Measurements from ENCODE around the gene HERC4.
"Not testable (repeated sequence)": the region's sequence is repeated elsewhere in the genome, so short reads cannot be mapped to it uniquely, and the experiment has no call there.

Gene HERC4

DNA sequence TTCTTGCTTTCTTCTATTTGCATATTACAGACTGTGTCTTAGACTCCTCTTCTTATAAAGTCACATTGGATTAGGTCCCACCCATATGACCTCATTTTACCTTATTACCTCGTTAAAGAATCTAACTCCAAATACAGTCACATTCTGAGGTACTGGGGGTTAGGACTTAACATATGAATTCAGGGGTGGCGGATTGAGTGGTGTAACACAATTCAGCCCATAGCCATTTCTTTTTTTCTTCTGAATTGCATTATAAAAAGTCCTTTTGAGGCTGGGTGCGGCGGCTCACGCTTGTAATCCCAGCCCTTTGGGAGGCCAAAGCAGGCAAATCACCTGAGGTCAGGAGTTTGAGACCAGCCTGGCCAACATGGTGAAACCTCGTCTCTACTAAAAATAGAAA lies 6.8 kb upstream of the HERC4 start:
- no peaks in the 10 kb centered on the region for H3K36me3 Mint-ChIP-seq
- no peak overlapping the region for H3K27ac Mint-ChIP-seq
- H3K4me3 Mint-ChIP-seq, result no peak overlapping the region
- ATAC-seq, result no peak
- H3K4me1 Mint-ChIP-seq, result no peaks in the 10 kb centered on the region
- no peaks in the 10 kb centered on the region for H3K9me3 Mint-ChIP-seq
- H3K27me3 Mint-ChIP-seq, result no peaks in the 10 kb centered on the region

DNA sequence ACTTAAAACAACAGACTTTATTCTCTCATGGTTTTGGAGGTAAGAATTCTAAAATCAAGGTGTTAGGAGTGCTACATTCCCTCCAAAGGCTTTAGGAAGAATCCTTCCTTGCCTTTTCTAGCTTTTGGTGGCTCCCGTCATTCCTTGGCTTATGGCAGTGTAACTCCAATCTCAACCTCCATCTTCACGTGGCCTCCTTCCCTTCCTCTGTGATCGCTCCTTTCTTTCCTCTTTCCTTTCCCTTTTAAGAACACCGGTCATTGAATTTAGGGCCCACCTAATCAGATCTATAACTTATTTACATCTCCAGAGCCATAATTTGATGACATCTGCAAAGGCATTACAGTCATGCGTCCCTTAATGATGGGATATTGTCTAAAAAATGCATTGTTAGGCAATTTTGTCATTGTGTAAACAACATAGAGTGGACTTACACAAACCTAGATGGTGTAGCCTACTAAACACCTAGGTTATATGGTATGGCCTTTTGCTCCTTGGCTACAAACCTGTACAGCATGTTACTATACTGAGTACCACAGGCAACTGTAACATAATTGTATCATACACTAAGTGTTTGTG lies 5.9 kb upstream of the HERC4 start:
- Mint-ChIP-seq H3K27ac (no peak overlapping the region), H3K4me3 (no peak overlapping the region), H3K4me1 (no peaks in the 10 kb centered on the region), H3K36me3 (no peaks in the 10 kb centered on the region), H3K27me3 (no peaks in the 10 kb centered on the region), H3K9me3 (no peaks in the 10 kb centered on the region)
- no peak for ATAC-seq

DNA sequence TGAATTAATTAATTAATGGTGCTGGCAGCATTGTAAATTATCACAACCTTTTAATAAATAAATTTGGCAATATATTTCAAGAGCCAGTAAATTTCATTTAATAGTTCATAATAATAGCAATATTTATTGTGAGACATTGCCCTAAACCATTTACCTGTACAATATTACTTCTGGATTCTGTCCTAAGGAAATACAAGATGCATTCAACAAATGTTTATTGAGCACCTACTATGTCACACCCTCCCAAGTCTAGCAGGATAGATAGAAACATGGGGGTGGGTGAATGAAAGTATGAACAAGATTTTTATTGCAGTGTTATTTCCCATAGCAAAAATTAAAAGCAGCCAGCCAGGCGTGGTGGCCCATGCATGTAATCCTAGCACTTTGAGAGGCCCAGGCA lies 4.4 kb upstream of the HERC4 start:
- H3K27me3 Mint-ChIP-seq, result no peaks in the 10 kb centered on the region
- no peak for ATAC-seq
- no peaks in the 10 kb centered on the region for H3K36me3 Mint-ChIP-seq
- no peaks in the 10 kb centered on the region for H3K4me1 Mint-ChIP-seq
- H3K4me3 Mint-ChIP-seq, result no peak overlapping the region
- no peak overlapping the region for H3K27ac Mint-ChIP-seq
- H3K9me3 Mint-ChIP-seq, result no peaks in the 10 kb centered on the region

DNA sequence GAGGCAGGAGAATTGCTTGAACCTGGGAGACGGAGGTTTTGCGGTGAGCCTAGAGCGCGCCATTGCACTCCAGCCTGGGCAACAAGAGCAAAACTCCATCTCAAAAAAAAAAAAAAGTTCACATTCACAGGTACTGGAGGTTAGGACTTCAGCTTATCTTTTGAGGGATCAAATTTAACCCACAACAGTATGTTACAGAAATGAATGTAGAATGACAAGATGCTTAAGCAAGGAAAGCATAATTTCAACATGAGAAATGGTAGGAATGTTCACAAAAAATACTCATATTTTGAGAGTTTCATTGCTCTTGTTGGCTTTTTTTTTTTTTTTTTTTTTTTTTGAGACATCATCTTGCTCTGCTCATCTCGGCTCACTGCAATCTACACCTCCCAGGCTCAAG lies 1.9 kb upstream of the HERC4 start:
- Mint-ChIP-seq H3K36me3 (no peaks in the 10 kb centered on the region), H3K27ac (no peak overlapping the region), H3K4me1 (peaks cover 14% of the 10 kb centered on the region), H3K4me3 (no peak overlapping the region), H3K9me3 (no peaks in the 10 kb centered on the region), H3K27me3 (no peaks in the 10 kb centered on the region)
- ATAC-seq, result no peak

DNA sequence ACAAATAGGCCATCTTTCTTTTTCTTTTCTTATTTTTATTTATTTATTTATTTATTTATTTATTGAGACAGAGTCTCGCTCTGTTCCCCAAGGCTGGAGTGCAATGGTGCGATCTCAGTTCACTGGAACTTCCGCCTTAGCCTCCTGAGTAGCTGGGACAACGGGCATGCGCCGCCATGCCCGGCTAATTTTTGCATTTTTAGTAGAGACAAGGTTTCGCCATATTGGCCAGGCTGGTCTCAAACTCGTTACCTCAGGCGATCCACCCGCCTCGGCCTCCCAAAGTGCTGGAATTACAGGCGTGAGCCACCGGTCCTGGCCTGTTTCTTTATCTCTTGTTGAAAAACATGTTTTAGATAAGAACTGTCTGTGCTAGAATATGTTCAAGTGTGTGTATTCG lies 998 bp upstream of the HERC4 start:
- H3K4me1 Mint-ChIP-seq, result peaks cover 20% of the 10 kb centered on the region
- not testable (repeated sequence) for H3K27ac Mint-ChIP-seq, H3K4me3 Mint-ChIP-seq, H3K27me3 Mint-ChIP-seq, H3K36me3 Mint-ChIP-seq, ATAC-seq, H3K9me3 Mint-ChIP-seq

DNA sequence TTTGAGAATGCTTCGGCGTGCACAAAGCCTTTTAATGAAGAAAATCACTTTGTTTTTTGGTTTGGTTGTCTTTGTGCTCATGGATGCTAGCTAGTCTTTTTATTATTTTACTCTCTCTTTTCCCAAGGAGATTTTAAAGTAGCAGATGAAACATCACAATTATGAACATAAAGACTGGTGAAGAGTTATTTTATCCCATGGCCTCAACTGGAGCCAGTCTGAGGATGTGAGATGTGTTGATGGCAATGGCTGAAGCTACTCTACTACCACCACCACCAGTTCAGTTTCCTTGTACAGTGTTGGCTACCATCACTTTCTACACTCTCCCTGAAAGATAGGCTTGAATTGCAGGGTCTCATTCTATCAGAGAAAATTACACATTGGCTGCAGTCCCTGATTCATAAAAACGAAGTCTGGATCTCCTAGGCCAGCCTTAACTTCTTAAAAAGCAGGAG lies 494 bp upstream of the HERC4 start:
- Mint-ChIP-seq H3K4me1 (peaks cover 25% of the 10 kb centered on the region), H3K9me3 (no peaks in the 10 kb centered on the region)

DNA sequence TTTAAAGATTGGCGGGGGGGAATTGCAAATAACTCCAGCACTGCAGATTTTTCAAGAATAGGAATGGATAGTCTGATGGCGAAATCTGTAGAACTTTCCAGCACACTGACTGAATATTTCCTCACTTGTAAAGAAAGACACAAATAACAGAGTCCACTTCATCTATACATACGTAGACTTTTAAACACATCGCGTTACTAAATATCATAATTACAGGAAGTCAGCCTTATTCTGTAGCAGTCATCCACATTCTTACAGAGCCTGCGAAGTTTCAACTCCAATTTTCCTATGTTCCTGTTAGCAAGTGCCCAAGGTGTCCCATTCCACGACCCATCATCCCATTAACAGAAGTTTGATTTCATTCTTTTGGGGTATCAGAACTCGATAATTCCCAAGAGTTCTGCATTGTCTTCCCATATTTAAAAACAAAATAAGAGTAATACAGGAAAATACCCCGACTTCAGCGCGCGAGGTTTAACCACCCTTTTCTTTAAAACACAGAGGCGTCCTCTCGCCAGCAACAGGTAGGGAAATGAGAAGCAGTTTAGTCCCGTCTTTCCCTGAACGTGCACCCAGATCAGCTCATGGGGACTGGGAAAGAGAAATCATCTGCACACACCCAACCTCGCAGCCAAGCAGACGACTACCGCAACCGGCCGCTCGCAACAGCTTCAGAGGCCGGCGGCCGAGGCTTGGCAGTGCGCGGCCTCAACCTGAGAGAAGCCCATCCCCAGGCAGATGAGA lies 880 bp downstream of the HERC4 start:
- ATAC-seq, result no peak
- peak overlapping the region; percentile 97 for H3K4me3 Mint-ChIP-seq
- no peaks in the 10 kb centered on the region for H3K27me3 Mint-ChIP-seq
- peak overlapping the region; percentile 96 for H3K27ac Mint-ChIP-seq
- H3K4me1 Mint-ChIP-seq, result peaks cover 26% of the 10 kb centered on the region
- no peaks in the 10 kb centered on the region for H3K9me3 Mint-ChIP-seq
- H3K36me3 Mint-ChIP-seq, result peaks cover 7% of the 10 kb centered on the region

More for the DNA sequence above, 494 bp upstream of the HERC4 start:
- no peak for ATAC-seq
- peak overlapping the region; percentile 96 for H3K27ac Mint-ChIP-seq
- H3K27me3 Mint-ChIP-seq, result no peaks in the 10 kb centered on the region
- peak overlapping the region; percentile 97 for H3K4me3 Mint-ChIP-seq
- H3K36me3 Mint-ChIP-seq, result peaks cover 6% of the 10 kb centered on the region

DNA sequence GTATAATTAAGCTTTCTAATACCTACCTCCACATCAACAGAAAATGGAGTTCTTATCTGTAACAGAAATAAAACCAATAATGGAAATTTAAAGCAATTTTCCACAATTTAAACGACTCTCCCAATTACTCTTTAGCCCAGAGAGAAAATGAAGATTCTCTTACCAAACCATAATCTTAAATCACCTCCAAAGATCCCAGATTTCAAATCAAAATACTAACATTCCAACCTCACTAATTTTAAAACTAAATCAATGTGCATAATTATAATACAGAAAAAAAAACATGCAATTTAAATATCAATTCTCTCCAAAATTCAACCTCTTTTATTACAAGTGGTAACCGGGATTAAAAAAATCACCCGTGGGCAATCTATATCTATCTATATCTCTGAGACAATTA lies 1.5 kb downstream of the HERC4 start:
- peak overlapping the region; percentile 97 for H3K4me3 Mint-ChIP-seq
- H3K27ac Mint-ChIP-seq, result peak overlapping the region; percentile 96
- no peaks in the 10 kb centered on the region for H3K9me3 Mint-ChIP-seq

DNA sequence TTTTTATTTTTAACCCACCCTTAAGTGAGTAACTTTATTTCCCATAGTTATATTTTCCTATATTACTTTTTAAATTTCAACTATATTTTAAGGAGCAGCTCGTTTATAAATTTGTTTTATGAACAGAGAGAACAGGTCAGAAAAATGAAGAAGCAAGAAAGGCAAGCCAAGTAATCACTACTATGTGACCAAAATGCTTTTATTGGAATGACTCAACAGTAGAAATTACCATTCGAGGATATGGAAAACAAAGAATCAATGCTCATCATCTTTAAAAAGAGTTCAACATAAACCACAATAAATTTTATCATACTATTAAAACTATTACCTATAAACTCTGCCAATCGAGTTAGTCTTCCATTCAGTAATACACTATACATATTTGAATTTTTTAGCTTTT lies 7.6 kb downstream of the HERC4 start:
- Mint-ChIP-seq H3K36me3 (peaks cover 13% of the 10 kb centered on the region), H3K4me3 (no peak overlapping the region), H3K4me1 (peaks cover 19% of the 10 kb centered on the region), H3K9me3 (no peaks in the 10 kb centered on the region), H3K27ac (peak overlapping the region; percentile 24), H3K27me3 (no peaks in the 10 kb centered on the region)
- no peak for ATAC-seq

More for the DNA sequence above, 1.5 kb downstream of the HERC4 start:
- ATAC-seq, result no peak
- H3K27me3 Mint-ChIP-seq, result no peaks in the 10 kb centered on the region
- H3K36me3 Mint-ChIP-seq, result peaks cover 7% of the 10 kb centered on the region
- H3K4me1 Mint-ChIP-seq, result peaks cover 26% of the 10 kb centered on the region

DNA sequence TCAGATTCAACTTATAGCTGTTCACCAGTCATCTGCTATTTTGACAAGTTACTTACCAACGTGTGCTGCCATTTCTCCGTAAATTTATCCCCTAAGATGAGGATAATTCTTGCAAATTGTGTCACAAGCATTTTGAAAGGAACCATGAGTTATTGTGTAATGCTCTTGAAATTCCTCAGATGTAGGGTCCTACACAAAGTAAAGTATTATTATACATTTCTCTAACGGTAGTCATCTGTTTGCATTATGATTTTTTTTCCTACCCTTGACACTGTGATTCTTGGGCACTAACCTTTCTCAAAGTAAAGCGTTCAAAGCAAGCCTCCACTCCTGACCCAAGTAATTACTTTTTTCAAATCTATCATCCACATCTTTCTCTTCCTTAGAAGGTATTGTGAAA lies 8.1 kb downstream of the HERC4 start:
- Mint-ChIP-seq H3K9me3 (no peaks in the 10 kb centered on the region), H3K27me3 (no peaks in the 10 kb centered on the region), H3K4me3 (no peak overlapping the region), H3K4me1 (peaks cover 19% of the 10 kb centered on the region), H3K36me3 (peaks cover 17% of the 10 kb centered on the region), H3K27ac (peak overlapping the region; percentile 24)
- ATAC-seq, result no peak

DNA sequence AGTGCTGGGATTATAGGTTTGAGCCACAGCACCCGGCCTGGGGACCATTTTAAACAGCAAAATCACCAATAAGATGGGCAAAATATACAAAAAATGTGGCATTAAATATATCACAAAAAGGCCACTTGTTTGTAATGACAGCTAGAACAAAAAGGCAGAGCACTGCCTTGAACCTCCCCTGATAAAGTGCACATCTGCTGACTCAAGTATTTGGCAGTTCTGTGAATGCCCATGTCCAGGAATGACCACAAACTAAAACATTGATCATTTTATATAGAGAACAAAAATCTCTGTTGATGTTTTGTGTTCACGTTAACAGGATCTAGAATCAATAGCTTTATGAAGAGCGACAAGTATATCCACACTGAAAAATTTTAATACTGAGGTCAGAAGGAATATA lies 21.5 kb downstream of the HERC4 start:
- H3K4me1 Mint-ChIP-seq, result peaks cover 24% of the 10 kb centered on the region
- no peak overlapping the region for H3K4me3 Mint-ChIP-seq
- H3K27me3 Mint-ChIP-seq, result no peaks in the 10 kb centered on the region
- no peak for ATAC-seq
- H3K36me3 Mint-ChIP-seq, result peaks cover 28% of the 10 kb centered on the region
- H3K27ac Mint-ChIP-seq, result no peak overlapping the region
- H3K9me3 Mint-ChIP-seq, result no peaks in the 10 kb centered on the region

DNA sequence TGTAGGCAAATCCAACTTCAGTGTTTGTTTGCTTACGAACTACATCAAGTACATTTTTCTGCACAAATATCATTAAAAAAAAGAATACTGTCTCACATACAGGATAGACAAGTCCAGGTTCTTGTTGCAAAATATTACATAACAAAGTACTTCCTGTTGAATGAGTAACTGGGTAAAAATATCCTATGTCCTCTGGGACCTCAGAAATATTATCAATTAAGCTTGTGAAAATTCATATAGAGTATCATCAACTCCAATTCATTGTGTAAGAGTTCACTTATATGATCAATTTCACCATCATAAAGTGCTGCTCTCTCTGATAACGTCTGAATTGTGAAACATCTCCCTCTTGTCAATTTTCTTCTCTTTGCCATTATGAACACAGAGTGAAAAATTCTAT lies 22.6 kb downstream of the HERC4 start:
- peaks cover 34% of the 10 kb centered on the region for H3K4me1 Mint-ChIP-seq
- ATAC-seq, result no peak
- H3K27me3 Mint-ChIP-seq, result no peaks in the 10 kb centered on the region
- H3K27ac Mint-ChIP-seq, result no peak overlapping the region
- H3K36me3 Mint-ChIP-seq, result peaks cover 31% of the 10 kb centered on the region
- no peaks in the 10 kb centered on the region for H3K9me3 Mint-ChIP-seq
- H3K4me3 Mint-ChIP-seq, result no peak overlapping the region

DNA sequence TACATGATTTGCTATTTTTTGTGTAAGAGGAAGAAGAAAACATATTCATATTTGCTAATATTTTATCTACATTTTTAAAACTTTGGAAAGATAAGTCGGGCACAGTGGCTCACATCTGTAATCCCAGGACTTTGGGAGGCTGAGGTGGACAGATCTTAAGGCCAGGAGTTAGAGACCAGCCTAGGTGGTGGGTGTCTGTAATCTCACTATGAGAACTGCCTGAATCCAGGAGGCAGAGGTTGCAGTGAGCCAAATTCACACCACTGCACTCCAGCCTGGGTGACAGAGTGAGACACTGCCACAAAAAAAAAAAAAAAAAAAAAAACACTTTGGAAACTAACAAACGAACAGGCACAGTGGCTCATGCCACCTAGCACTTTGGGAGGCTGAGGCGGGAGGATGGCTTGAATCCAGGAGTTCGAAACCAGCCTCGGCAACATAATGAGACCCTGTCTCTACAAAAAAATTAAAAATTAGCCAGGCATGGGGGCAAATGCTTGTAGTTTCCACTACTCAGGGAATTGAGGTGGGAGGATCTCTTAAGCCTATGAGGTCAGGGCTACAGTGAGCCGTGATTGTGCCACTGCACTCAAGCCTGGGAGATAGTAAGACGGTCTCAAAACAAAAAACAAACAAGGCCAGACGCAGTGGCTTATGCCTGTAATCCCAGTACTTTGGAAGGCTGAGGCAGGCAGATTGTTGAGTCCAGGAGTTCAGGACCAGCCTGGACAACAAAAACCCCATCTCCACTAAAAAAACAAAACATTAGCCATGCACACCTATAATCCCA lies 25.6 kb downstream of the HERC4 start:
- H3K4me3 Mint-ChIP-seq, result no peak overlapping the region
- peaks cover 54% of the 10 kb centered on the region for H3K4me1 Mint-ChIP-seq
- no peaks in the 10 kb centered on the region for H3K27me3 Mint-ChIP-seq
- H3K27ac Mint-ChIP-seq, result no peak overlapping the region
- no peaks in the 10 kb centered on the region for H3K9me3 Mint-ChIP-seq
- H3K36me3 Mint-ChIP-seq, result peaks cover 42% of the 10 kb centered on the region
- ATAC-seq, result no peak

DNA sequence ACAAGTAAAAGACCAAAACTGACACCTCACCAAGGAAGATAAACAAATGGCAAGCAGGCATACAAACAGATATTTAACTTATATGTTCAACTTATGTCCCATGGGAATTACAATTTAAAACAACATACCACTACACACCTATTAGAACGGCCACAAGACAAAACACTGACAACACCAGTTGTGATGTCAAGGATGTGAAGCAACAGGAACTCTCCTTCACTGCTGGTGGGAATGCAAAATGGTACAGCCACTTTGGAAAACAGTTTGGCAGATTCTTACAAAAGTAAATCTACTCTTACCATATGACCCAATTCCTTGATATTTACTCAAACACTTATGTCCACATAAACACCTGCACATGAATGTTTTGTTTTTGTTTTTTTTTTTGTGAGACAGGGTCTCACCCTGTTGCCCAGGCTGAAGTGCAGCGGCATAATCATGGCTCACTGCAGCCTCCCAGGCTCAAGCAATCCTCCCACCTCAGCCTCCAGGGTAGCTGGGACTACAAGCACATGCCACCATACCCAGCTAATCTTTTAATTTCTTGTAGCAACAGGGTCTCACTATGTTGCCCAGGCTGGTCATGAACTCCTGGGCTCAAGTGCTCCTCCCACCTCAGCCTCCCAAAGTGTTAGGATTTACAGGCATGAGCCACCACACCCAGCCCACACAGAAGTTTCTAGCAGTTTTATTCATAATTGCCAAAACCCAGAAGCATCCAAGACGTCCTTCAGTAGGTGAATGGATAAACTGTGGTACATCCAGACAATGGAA lies 27.3 kb downstream of the HERC4 start:
- Mint-ChIP-seq H3K36me3 (peaks cover 38% of the 10 kb centered on the region), H3K27me3 (no peaks in the 10 kb centered on the region), H3K4me3 (no peak overlapping the region), H3K27ac (peak overlapping the region; percentile 60), H3K9me3 (no peaks in the 10 kb centered on the region), H3K4me1 (peaks cover 42% of the 10 kb centered on the region)
- no peak for ATAC-seq

DNA sequence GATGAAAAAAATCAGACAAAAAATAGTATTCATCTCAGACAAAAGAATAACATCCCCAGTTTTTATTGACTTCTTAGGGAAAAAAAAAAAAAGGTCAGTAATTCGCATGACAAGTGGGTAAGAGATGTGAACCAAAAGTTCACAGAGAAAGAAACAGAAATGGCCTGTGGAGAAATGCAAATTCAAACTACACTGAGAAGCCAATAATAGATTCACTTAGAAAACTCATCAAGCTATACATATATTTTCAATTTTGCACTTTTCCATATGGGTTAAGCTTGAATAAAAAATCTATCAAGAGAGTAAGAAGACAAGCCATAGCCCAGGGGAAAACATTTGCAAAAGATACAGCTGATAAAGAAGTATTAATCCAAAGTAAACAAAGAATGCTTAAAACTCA lies 28.0 kb downstream of the HERC4 start:
- Mint-ChIP-seq H3K9me3 (no peaks in the 10 kb centered on the region), H3K36me3 (peaks cover 38% of the 10 kb centered on the region), H3K27ac (peak overlapping the region; percentile 60), H3K27me3 (no peaks in the 10 kb centered on the region), H3K4me3 (no peak overlapping the region), H3K4me1 (peaks cover 35% of the 10 kb centered on the region)
- no peak for ATAC-seq
